Natural killer cell (primary cell): ENCODE measurements around the gene HAGHL. TPM values are rescaled to one million over a fixed set of nuclear protein-coding genes. Genes with fewer than 3 reads are reported as not detected.

Experiments used
- ATAC-seq, 3 donors: fragments of 150-1000 bp in 2 of 3; fragments of 200-7000 bp in 1 of 3; cut with Tn5 transposase; 1 replicate in 1 of 3; 2 replicates in 2 of 3; pipeline ENCODE4 v1.10.0; 2021; ENCODE audit warnings: mild to moderate bottlenecking in 2 of 3, moderate library complexity in 2 of 3
- DNase-seq, 2 donors: peaks; one replicate each; pipeline versions ENCODE4 v3.0.0 to v3.0.0-alpha.2; 2013 to 2021; ENCODE audit warnings: mixed read lengths in 1 of 2
- H3K27ac ChIP-seq: one replicate; pipeline ENCODE4 v1.5.1; 2013; ENCODE audit warnings: mild to moderate bottlenecking, low read length
- H3K27me3 ChIP-seq: one replicate; pipeline ENCODE4 v1.6.1; 2013; ENCODE audit warnings: low read length; ENCODE audit not compliant: control insufficient read depth, insufficient read depth
- H3K36me3 ChIP-seq: one replicate; pipeline ENCODE4 v1.6.1; 2013; ENCODE audit warnings: low read length; ENCODE audit not compliant: control insufficient read depth, insufficient read depth
- H3K4me1 ChIP-seq: one replicate; pipeline ENCODE4 v1.6.1; 2013; ENCODE audit warnings: low read length; ENCODE audit not compliant: control insufficient read depth, insufficient read depth
- H3K4me3 ChIP-seq: one replicate; pipeline ENCODE4 v1.5.1; 2013; ENCODE audit warnings: low read length
- H3K9me3 ChIP-seq: one replicate; pipeline ENCODE4 v1.6.1; 2013; ENCODE audit warnings: low read length; ENCODE audit not compliant: control insufficient read depth, insufficient read depth
- H3K27ac Mint-ChIP-seq, 2 donors: one replicate each; pipeline ENCODE4 v1.8.0; 2022; ENCODE audit warnings: mild to moderate bottlenecking in 2 of 2, mixed read lengths in 2 of 2, moderate library complexity in 1 of 2
- H3K27me3 Mint-ChIP-seq, 2 donors: one replicate each; pipeline ENCODE4 v1.8.0; 2022; ENCODE audit warnings: low read depth in 2 of 2, mixed read lengths in 2 of 2
- H3K36me3 Mint-ChIP-seq: one replicate; pipeline ENCODE4 v1.8.0; 2022; ENCODE audit warnings: mixed read lengths
- H3K4me1 Mint-ChIP-seq, 2 donors: one replicate each; pipeline ENCODE4 v1.8.0; 2022; ENCODE audit warnings: mixed read lengths in 2 of 2
- H3K4me3 Mint-ChIP-seq: one replicate; pipeline ENCODE4 v1.8.0; 2022; ENCODE audit warnings: mild to moderate bottlenecking, moderate library complexity, mixed read lengths
- H3K9me3 Mint-ChIP-seq, 2 donors: one replicate each; pipeline ENCODE4 v1.8.0; 2022; ENCODE audit warnings: mixed read lengths in 2 of 2
- CTCF ChIP-seq: fragments of 200-600 bp; IDR thresholded peaks from one replicate; pipeline ENCODE4 v1.8.0; 2022; ENCODE audit warnings: antibody characterized with exemption
- WGBS: methylation state at CpG from one replicate; pipeline ENCODE4 v1.1.7; 2013; ENCODE audit warnings: missing lambda C conversion rate; ENCODE audit not compliant: insufficient coverage; 5-methylcytosine and 5-hydroxymethylcytosine counted together
- intact Hi-C: fragments of 100-400 bp; cut with micrococcal nuclease; formaldehyde crosslinking; loops from one replicate; pipeline ENCODE4 v1.14.2; 2022
- total RNA-seq, 4 donors: library from RNA; stranded (reverse); fragments of 120-200 nt in 1 of 4; gene quantifications; one replicate each; pipeline versions ENCODE4 v1.2.3 to v1.2.4, GENCODE V29; 2013 to 2022

The HAGHL gene
- total RNA-seq, 3 donors from 2014 or later (not counting 1 experiment from before 2014, with no cell fraction given), result 13.5 to 21.5 (median 15.7) TPM

- no peaks in the 10 kb centered on the region for H3K9me3 ChIP-seq
- Mint-ChIP-seq H3K9me3 (no peaks in the 10 kb centered on the region), H3K4me3 (peak overlapping the region; percentile 82), H3K27me3 (no peaks in the 10 kb centered on the region), H3K36me3 (no peaks in the 10 kb centered on the region), H3K4me1 (peaks cover 0 to 23% of the 10 kb centered on the region in 2 donors), H3K27ac (peak overlapping the region; percentile 44 to 48)
- no peak overlapping the region for H3K4me3 ChIP-seq
- H3K36me3 ChIP-seq, result no peaks in the 10 kb centered on the region
- intact Hi-C loops, result no loop called here
- TF ChIP-seq CTCF, result no peak
- no peak for ATAC-seq
- no peak for DNase-seq
- H3K27me3 ChIP-seq, result no peaks in the 10 kb centered on the region
- 87% methylated on average over 24 of the region's 24 CpGs for WGBS
- peaks cover 55% of the 10 kb centered on the region for H3K4me1 ChIP-seq
- H3K27ac ChIP-seq, result no peak overlapping the region
These were observed 3.9 kb upstream of the HAGHL start for GRCh38 chr16:722835-723633.

- 80% methylated on average over 9 of the region's 9 CpGs for WGBS
- no peak overlapping the region for H3K27ac ChIP-seq
- no peak for TF ChIP-seq CTCF
- no peak overlapping the region for H3K4me3 Mint-ChIP-seq
- no peaks in the 10 kb centered on the region for H3K36me3 ChIP-seq
- H3K9me3 ChIP-seq, result no peaks in the 10 kb centered on the region
- H3K27ac Mint-ChIP-seq, result no peak overlapping the region
- H3K27me3 Mint-ChIP-seq, result no peaks in the 10 kb centered on the region
- H3K36me3 Mint-ChIP-seq, result no peaks in the 10 kb centered on the region
- ATAC-seq (no peak), DNase-seq (no peak)
- intact Hi-C loops, result no loop called here
- H3K4me3 ChIP-seq, result no peak overlapping the region
- H3K4me1 Mint-ChIP-seq, result peaks cover 0 to 23% of the 10 kb centered on the region in 2 donors
- H3K4me1 ChIP-seq, result peaks cover 59% of the 10 kb centered on the region
- H3K9me3 Mint-ChIP-seq, result no peaks in the 10 kb centered on the region
- H3K27me3 ChIP-seq, result no peaks in the 10 kb centered on the region
These were observed 3.2 kb upstream of the HAGHL start for GRCh38 chr16:723695-724094.

GRCh38 chr16:724188-725040, 2.5 kb upstream of the HAGHL start:
- H3K27me3 Mint-ChIP-seq, result no peaks in the 10 kb centered on the region
- no peak for DNase-seq
- no peak for ATAC-seq
- H3K9me3 Mint-ChIP-seq, result no peaks in the 10 kb centered on the region
- H3K36me3 Mint-ChIP-seq, result no peaks in the 10 kb centered on the region
- peaks cover 0 to 17% of the 10 kb centered on the region in 2 donors for H3K4me1 Mint-ChIP-seq
- H3K4me1 ChIP-seq, result peaks cover 53% of the 10 kb centered on the region
- H3K27ac ChIP-seq, result no peak overlapping the region
- no peaks in the 10 kb centered on the region for H3K36me3 ChIP-seq
- no peaks in the 10 kb centered on the region for H3K27me3 ChIP-seq
- peak overlapping the region; percentile 6 for H3K4me3 Mint-ChIP-seq
- H3K9me3 ChIP-seq, result no peaks in the 10 kb centered on the region
- H3K4me3 ChIP-seq, result no peak overlapping the region
- WGBS, result 80% methylated on average over 29 of the region's 29 CpGs
- intact Hi-C loops, result no loop called here
- no peak overlapping the region for H3K27ac Mint-ChIP-seq
- no peak for TF ChIP-seq CTCF
